AG10803 (cell line): ENCODE results near the gene KCNIP4.

Experiments used
- DNase-seq: peaks from one replicate; pipeline ENCODE4 v3.0.0; 2010; ENCODE audit warnings: low read depth
- H3K4me3 ChIP-seq: 2 replicates; pipeline ENCODE4 v1.5.1; 2011; ENCODE audit warnings: mild to moderate bottlenecking, low read length, control low read depth
- CTCF ChIP-seq: conservative IDR thresholded peaks from 2 replicates; pipeline ENCODE4 v1.5.1; 2011; ENCODE audit warnings: mild to moderate bottlenecking, low read length, control low read depth, inconsistent platforms

Gene KCNIP4

DNA sequence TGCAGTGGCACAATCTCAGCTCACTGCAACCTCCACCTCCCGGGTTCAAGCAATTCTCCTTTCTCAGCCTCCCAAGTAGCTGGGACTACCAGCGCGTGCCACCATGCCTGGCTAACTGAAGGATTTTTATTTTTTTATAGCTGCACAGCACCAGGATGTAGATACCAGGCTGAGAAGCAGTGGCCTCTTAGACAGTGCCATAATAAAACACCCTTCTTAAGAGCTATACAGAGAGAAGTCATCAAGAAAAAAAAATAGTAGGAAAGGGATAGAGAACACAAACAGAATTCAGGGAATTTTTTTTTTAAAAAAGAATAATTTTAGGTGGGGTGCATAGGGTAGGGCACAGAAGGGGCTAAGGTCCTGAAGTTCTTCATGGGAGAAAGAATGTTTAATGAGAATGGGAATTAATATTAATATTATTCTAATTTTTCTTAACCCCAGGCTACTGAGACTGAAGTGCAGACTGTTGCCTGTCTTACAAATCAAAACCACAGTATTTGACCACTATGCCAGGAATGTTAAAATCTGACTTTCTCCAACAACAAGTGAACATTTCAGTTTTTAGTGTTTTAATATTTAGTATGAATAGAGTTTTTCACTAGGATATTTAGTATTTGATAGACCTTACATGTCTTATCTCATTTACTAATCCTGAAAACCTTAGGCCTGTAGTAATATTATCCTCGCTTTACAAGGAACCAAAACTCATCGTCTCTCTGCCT is 146.7 kb downstream of the KCNIP4 start:
- TF ChIP-seq CTCF, result no peak
- DNase-seq, result peak; percentile 56
- no peak overlapping the region for H3K4me3 ChIP-seq

DNA sequence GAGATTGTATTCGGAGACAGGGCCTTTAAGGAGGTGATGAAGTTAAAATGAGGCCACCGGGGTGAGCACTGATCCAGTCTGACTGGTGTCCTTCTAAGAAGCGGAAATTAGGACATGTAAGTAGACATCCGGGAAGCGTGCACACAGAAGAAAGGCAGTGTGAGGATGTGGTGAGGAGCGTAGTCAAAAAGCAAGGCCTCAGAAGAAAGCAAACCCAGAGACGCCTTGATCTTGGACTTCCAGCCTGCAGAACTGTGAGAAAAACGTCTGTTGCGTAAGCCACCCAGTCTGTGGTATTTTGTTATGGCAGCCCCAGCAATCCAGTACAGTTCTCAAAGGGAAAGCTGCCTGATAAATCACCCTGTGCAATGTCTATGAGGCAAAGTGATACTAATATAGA is 153.5 kb downstream of the KCNIP4 start:
- no peak overlapping the region for H3K4me3 ChIP-seq
- no peak for TF ChIP-seq CTCF
- peak; percentile 69 for DNase-seq

- no peak overlapping the region for H3K4me3 ChIP-seq
- TF ChIP-seq CTCF, result no peak
- peak; percentile 20 for DNase-seq
These were observed 155.8 kb downstream of the KCNIP4 start for GRCh38 chr4:21792736-21793135.

DNA sequence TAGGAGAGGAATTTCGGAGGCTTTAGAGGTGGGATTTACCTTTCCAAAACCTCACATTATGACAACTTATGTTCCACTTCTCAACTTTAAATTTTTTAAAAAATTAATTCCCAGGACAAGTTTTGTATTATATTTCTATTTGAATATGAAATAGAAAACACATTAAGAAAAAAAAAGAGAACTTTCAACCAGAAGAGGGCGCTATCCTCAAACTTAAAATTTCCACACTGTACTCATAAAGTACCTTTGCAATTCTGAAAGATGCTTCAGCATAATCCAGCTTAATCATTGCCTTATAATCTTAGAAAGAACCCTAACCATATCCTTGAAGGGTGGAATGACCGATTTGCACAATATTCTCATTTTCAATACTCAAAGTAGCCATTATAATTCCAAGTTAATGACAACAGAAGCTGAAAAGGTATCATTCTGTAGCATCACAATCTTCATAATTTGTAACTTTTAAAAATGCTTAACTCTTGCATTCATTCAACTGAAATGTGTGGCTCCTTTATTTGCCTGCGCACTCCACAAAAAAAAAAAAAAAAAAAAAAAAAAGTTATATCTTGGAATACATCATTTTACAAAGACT is 158.0 kb downstream of the KCNIP4 start:
- TF ChIP-seq CTCF, result peak; percentile 60
- peak; percentile 48 for DNase-seq
- no peak overlapping the region for H3K4me3 ChIP-seq

DNA sequence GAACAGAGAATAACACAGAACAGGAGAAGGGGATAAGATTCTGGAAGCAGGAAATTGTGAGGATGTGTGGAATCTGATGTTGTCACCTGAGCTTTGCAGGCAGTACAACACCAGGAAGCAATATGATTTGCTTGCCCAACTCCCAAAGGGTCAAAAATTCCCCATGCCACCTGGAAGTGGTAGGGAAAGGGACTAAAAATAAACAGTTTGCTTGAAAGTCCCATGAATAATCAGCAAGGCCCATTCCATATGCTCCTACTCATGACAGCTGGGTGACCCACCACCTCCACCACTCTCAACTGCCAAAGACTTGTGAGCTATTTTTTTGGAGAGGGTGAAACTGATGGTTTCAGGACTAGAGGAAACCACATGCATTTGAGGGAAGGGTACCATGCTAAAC is 168.4 kb downstream of the KCNIP4 start:
- no peak for TF ChIP-seq CTCF
- no peak for DNase-seq
- no peak overlapping the region for H3K4me3 ChIP-seq

DNA sequence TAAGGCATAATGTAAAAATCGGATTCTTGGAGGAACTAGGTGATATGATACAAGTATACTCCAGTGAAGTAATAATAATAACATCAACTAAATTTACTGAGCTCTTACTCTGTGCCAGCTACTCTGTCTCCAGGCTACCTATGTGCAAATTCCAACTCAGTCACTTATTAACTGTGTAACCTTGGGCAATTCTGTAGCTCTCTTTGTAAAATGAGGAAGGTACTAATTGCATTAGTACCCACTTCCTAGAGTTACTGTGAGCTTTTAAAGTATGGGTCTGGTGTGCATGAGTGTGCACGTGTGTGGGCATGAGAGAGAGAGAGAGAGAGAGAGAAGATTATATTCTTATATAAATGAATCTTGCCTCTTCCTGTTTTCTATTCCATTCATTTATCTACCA is 169.9 kb downstream of the KCNIP4 start:
- H3K4me3 ChIP-seq, result no peak overlapping the region
- DNase-seq, result no peak
- TF ChIP-seq CTCF, result no peak

DNA sequence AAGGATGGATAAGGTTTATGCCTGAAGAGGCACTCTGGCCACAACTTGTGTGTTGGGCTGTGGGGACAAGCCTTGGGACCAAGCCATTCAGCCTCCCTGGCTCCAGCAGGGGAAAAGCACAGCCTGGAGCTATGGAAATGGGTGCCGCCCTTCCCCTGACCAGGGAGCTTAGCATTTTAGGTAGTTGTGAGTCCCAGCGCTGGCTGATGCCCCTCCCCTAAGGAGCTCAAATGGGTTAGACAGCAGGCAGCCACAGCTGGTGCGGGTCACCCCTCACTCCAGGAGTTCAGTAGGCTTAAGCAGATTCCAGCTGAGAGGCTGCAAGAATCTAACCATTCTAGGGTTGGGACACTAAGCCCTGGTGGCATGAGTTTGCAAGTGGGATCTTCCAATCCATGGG is 172.9 kb downstream of the KCNIP4 start:
- no peak for DNase-seq
- TF ChIP-seq CTCF, result no peak
- H3K4me3 ChIP-seq, result no peak overlapping the region
